HG02588 (cell line): ENCODE results near the gene ARMC9.
"Not testable (repeated sequence)": the region's sequence is repeated elsewhere in the genome, so short reads cannot be mapped to it uniquely, and the experiment has no call there.

Source experiments
- ATAC-seq: cut with Tn5 transposase; IDR thresholded peaks from one replicate; pipeline ENCODE4 v1.9.1; 2021; ENCODE audit warnings: mild to moderate bottlenecking, moderate library complexity; ENCODE audit not compliant: unreplicated experiment

Gene ARMC9

GRCh38 chr2:231182513-231182899 lies 15.9 kb upstream of the ARMC9 start:
- no peak for ATAC-seq

GRCh38 chr2:231183851-231184250 lies 14.6 kb upstream of the ARMC9 start:
- ATAC-seq = no peak

- no peak for ATAC-seq
Observed at GRCh38 chr2:231184319-231184718, 14.1 kb upstream of the ARMC9 start.

DNA sequence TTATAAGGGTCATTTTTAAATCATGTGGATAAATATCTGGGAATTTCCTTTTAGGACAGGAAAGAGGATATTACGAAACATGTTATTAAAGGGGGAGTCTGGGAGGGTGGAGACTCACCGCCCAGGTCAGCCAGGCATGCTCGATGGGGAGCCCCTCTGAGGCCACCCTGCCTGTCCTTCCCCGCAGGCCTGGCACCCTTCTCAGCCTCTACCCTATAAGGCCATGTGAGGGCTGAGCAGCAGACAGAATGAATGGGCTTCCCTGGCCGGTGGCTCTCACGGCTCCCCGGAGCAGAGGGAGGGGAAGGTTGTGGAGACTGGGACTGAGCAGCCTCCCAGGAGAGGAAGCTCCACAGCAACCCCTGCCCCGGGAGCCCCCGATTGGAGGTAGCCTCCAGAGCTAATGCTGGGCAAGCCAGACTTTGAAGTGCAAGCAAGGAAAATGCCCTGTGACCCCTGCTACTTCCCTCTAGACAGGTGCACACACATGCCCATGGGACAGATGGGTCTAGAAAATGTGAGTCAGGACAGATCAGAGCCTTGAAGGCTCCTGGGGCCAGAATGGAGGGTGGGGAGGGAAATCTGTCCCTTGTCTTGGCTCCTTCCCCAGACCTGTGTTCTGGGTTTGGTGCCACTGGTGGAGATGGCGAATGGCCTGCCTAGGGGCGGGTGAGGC lies 13.2 kb upstream of the ARMC9 start:
- no peak for ATAC-seq

- ATAC-seq = no peak
Observed at GRCh38 chr2:231185886-231186285, 12.5 kb upstream of the ARMC9 start.

DNA sequence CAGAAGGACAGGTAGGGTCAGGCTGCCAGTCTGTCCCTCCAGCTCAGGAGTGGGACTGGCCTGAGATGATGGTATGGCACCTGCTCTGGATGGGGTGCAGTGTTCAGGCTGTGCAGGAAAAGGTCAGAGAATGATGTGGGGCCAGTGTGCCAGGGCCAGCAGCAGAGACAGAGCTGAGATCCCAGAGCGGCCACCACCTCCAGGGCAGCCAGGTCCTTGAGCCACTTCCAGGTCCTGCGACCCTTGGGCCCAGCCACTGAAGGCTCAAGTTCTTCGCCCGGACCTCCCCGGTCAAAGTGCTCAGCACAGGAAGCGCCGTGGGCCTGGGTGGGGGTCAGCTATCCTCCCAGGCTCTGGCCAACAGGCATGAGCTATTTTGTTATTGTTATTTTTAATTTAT lies 12.1 kb upstream of the ARMC9 start:
- ATAC-seq = no peak

GRCh38 chr2:231187736-231188505 lies 10.5 kb upstream of the ARMC9 start:
- no peak for ATAC-seq

DNA sequence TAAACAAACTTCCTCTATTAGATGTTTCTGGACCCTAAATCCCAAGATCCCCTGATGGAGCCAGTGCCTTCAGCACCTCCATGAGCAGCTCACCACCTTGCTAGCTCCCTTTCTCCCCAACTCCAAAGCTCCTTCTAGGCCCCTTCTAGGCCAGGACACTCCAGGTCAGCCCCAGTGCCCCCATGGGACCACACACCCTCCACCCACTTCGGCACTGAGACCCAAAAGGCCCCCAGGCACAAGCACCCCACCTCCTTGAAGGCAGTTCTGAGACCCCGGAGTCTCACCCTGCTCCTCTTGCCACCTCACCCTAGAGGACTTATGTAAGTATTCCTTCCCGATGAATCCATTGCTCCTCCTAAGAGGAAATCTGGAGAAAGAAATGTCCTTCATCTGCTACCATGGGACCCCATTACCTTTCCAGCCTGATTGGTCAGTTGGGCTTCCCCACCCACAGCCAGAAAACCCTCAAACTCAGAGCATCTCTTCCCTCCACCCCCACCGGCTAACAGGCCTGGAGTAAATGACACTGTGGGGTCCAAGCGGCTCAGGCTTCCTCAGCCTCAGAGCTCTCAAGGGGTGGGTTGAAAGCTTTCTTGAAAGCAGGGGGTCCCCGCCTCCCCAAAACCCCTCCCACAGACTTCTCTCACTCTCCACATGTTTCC lies 9.8 kb upstream of the ARMC9 start:
- no peak for ATAC-seq

DNA sequence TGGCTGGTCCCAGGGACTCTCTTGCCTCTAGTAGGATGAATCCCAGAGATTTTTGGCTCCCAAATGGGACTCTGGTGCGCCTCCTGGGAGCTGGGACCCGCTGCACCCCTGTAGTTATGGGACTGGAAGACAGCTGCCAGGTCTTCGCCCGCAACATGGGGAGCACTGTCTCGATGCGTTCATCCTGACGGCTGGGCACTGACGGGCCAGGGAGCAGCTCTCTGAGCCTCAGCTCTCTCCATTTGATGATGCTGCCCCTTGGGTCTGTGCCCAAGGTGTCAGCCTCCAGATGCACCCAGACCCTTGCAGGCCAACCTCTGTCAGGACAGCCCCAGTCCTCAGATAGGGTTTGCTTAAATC lies 9.3 kb upstream of the ARMC9 start:
- ATAC-seq = no peak

GRCh38 chr2:231189571-231190495 lies 8.6 kb upstream of the ARMC9 start:
- no peak for ATAC-seq

GRCh38 chr2:231190531-231191197 lies 7.8 kb upstream of the ARMC9 start:
- ATAC-seq = no peak

- ATAC-seq = no peak
Observed at GRCh38 chr2:231191896-231192872, 6.2 kb upstream of the ARMC9 start.

- ATAC-seq = no peak
Observed at GRCh38 chr2:231193216-231193615, 5.2 kb upstream of the ARMC9 start.

- ATAC-seq = no peak
Observed at GRCh38 chr2:231196592-231196991, 1.8 kb upstream of the ARMC9 start.

GRCh38 chr2:231197196-231197595 lies 1.2 kb upstream of the ARMC9 start:
- not testable (repeated sequence) for ATAC-seq

DNA sequence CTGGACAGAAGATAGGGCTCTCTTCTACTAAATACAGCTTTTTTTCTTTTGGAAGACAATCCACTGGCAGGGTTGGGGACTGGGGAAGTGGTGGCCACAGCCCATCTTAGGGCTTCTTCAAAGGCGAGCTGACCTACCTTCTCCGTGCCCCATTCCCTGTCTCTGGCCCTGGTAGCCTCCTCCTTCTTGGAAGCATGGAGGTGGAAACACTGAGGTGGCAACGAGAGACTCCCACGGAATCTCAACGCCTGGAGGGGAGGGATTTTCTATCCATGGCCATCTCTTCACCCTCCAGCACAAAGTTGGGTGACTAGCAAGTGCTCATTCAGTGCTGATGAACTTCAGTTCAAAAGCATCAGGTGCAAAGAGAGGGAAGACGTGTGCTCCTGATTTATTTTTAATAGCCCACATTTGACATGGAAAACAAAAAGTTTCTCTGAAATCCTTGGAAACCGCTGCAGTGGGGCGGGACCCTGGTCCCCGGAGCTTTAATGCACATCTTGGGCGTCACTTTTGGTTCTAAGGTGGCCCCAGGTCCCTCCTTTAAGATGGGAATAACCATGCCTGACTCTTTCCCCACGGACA lies 633 bp upstream of the ARMC9 start:
- no peak for ATAC-seq

DNA sequence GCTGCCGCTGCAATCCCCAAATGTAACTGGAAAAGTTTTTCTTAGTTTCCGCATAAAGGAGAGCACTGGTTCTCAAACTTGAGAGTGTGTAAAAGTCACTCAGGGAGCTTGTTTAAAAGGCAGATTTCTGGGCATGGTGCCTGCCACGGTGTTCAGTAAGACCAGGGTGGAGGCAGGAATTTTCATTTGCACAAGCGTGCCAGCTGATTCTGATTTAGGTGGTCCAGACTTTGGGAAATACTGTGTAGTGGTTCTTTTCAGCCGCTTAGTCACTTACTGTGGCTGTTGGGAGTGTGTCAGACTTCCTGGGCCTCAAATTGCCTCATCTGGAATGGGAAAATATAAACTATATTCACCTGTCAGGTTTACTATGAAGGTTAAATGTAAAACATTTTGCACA lies 788 bp downstream of the ARMC9 start:
- ATAC-seq = no peak

GRCh38 chr2:231200805-231201474 lies 2.5 kb downstream of the ARMC9 start:
- ATAC-seq = no peak

DNA sequence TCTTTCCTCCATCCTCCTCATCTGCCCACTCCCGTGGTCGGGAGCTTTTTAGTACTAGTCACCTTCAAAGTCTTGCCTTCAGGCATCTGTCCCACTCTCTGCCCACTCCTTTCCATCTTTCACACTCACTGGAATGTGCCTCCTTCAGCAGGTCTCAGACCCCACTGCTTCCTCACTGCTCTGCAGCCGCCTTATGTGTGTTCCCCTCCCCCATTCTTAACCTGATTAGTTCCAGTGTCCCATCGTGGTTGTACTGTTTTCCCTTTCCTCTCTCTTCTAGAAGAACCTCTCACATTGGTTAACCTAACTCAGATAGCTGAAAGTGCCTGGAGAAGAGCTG lies 3.0 kb downstream of the ARMC9 start:
- no peak for ATAC-seq
